NCI-H446 treated with DMSO at 0.1 percent for 48 hours (cell line): ENCODE results near the gene FAM163A.
"Not testable (repeated sequence)": the region's sequence is repeated elsewhere in the genome, so short reads cannot be mapped to it uniquely, and the experiment has no call there.

Experiments used
- DNase-seq: peaks from one replicate; lab custom pipeline; 2025; lab: John Stamatoyannopoulos, UW

The FAM163A gene

GRCh38 chr1:179816196-179816960, 73.3 kb downstream of the FAM163A start:
- no peak for DNase-seq

- no peak for DNase-seq
Measured at GRCh38 chr1:179817056-179817455, 74.0 kb downstream of the FAM163A start.

- DNase-seq = no peak
Measured at GRCh38 chr1:179817789-179818188, 74.7 kb downstream of the FAM163A start.

DNA sequence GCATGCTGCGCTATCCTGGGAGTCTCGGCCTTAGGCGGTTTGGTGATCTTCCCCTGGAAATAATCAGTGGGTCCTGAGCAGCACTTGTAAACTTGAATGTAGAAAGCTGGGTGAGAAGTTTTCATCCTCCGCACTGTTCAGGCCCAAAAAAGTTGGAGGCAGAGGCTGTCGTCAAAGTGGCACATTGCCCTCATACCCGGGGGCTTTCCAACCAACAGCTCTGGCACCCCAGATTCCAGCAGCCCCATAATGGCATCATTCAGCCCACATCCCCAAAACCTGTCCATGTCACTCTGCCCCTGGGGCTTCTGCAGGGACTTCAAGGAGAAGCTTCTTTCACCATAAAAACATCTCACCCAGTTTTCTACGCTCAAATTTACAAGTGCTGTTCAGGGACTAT, 75.2 kb downstream of the FAM163A start:
- DNase-seq = no peak

DNA sequence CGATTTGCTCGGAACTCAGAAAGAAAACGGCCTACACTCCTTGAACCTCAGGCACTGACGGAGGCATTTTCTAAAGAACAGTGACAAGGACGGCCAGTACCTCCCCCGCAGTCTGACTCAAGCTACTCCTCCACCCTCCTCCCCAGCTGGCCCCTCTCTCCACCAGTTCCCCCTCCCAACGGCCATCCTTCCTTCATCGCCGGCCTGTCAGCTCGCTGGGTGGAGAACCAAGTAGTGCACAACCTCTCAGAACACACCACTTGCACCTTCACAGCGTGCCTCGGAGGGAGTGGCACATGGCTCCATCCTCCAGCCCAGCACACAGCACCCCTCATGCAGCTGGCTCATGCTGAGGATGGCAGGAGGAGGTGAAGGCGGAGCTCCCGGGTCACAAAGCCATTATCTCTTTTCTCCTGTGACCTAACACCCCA, 75.7 kb downstream of the FAM163A start:
- no peak for DNase-seq

- DNase-seq = no peak
Measured at GRCh38 chr1:179820226-179820970, 77.3 kb downstream of the FAM163A start.

DNA sequence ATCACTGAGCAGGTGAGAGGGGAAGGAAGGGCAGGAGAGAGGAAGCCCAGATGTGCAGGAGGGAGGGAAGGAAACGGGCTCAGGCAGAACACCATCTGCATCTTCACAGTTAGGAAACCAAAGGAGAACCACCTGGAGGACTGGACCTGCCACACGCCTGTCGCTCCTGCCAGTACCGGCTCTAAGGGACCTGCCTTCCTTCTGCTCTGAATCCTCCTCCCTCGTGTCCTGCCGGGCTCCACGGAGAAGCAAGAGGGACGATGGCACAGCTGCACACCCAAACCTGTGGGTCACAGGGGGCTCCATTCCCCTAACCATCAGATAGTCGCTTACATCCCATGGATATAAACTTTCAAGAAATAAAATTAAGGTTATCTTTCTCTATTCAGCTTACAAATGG, 78.4 kb downstream of the FAM163A start:
- DNase-seq = no peak

DNA sequence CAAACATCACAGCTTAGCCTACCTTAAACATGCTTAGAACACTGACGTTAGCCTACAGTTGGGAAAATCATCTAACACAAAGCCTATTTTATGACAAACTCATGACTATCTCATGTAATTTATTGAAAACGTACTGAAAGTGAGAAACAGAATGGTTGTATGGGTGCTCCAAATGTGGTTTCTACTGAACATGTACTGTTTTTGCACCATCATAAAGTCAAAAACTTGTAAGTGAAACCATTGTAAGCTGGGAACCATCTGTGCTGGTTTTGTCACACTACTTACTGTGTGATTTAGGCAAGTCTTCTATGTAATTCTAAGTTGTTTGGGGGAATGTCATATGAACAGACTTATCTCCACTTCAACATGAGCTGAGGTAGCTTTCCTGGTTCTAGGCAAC, 79.0 kb downstream of the FAM163A start:
- DNase-seq = no peak

DNA sequence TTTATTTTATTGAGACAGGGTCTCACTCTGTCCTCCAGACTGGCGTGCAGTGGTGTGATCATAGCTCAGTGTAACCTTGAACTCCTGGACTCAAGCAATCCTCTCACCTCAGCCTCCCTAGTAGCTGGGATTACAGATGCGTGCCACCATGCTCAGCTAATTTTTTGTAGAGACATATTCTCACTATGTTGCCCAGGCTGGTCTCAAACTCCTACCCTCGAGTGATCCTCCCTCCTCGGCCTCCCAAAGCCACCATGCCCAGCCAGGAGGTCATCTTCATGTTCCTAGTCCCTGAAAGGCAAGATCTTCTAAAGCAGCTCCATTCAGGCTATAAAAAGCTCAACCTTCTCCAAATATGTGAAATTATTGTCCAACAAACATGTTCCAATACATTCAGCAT, 80.6 kb downstream of the FAM163A start:
- no peak for DNase-seq

DNA sequence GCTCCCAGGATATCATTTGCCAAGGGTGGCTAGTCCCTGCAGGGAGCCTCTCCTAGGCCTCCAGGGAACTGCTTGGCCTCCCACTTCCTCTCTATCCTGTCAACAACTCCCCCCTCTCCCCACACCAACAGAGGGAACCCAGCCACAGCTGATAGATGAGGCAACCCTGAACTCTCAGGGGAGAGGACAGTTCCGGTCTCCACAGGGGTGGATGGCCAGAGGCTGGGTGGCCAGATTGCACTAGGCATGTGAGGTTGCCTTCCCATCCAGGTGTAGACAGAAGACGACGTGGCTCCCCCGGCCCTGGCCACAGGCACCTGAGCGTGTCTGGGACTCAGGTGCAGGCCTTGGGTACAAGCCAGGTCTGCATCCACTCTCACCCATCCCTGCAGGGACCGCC, 81.2 kb downstream of the FAM163A start:
- DNase-seq = no peak

GRCh38 chr1:179825206-179825605, 82.1 kb downstream of the FAM163A start:
- DNase-seq = no peak

DNA sequence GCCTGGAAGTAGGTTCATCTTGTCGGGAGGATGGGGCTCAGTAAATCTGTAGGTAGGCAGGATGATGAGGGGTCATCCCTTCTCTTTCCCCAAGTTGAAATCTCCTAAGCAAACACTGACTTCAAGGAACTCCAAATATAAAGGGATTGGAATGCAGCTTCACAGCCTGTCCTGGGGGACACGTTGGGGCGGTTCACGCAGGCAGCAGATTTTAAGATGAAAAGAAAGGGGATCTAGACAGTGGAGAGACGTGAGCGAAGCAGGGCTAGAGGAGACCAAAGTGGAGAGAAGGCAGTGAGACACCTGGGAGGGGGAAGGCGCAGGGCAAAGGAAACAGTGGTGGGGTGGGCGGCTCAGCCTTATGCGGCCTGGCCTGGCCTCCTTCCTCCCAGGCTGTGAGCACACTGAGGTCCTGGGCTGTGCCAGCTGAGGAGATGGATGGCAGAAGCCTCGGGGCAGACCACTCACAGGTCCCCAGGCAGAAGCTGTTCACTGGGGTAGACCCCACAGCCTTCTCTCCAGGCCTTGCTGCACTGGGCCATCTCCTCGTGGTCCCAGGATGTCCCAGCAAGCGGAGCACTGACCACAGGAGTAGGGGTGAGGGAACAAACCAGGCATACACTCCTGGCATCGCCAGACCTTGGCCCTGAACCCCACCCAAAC, 82.8 kb downstream of the FAM163A start:
- DNase-seq = no peak

DNA sequence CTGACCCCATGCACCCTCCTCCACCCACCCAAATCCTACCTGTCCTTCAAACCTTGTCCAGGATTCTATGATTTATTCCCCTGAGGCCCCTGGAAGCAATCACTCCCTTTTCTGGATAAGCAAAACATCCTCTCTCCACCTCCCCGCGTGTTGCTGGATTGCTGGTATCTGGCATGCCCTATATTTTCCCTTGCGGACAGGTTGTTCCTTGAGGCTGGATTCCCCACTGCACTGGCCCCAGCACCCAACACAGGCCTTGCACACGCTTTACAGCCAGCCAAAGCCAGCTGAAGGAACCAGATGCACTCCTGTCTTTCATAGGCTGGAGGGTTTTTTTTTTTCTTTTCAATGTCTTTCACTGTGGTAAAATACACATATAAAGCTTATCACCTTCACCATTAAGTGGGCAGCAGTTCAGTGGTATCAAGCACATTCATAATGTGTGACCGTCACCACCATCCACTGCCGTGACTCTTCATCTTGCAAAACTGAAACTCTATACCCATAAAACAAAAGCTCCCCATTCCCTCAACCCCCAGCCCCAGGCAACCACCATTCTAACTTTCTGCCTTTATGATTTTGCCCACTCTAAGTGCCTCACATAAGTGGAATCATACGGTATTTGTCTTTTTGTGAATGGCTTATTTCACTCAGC, 83.7 kb downstream of the FAM163A start:
- no peak for DNase-seq

DNA sequence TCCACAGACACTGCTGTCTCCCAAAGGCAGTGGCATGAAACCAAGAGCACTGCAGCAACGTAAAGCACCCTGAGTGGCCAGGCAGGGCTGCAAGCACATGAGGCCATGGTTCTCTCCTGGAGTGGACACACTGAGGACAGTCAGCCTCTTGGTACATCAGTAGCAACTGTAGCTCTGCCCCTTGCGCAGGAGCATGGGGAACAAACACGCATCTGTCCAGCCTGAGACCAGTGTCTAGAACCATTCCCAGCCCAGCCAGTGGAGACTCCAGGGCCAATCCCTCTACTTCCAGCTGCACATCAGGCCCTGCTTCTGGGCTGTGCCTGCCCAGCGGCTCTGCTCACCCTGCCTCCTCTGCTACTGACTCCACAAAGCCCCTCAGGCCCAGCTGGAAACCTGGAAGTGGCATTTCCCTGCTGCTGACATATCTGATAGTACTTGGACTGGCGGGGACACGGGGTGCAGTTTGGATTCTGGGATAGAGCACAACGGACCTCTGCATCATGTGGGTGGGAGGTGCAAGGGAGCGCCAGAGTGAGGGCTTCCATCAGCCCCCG, 85.5 kb downstream of the FAM163A start:
- no peak for DNase-seq

- no peak for DNase-seq
Measured at GRCh38 chr1:179831225-179831624, 88.1 kb downstream of the FAM163A start.

DNA sequence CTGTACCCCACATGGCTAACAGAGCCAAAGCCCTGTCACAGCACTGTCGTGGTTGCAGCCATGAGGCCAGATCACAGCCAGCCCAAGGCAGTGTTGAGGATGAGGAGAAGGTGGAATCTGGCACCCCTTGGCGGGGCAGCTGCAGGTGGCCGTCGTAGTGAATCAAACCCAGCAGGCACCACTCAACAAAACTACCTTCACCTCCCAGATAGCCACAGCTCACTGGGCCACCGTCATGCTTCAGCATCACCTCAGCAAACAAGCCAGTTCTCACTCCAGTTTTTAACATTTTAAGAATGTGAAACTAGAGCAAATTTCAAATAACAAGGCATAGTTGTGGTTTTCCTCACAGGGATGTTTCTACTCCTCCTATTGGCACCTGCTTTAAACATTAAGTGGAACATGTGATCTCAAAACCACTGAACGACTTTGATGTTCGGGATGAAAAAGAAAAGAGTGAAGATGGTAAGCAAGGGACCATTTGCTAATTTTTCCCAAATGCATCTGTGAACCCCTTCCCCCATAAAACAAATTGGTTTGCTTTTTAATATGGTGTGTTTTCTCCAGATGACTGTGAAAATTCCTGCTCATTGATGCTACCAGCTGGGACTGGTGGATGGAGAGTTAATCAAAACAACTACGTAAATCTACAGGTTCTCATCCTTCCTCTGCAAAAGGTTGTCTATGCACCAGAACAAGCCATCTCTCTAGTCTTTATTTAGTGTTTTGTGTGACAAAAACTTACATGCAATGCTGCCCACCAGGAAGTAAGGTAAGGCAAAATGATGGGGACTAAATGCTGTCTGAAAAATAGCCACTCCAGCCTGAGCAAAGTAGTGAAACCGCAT, 89.0 kb downstream of the FAM163A start:
- no peak for DNase-seq

- not testable (repeated sequence) for DNase-seq
Measured at GRCh38 chr1:179836686-179837445, 93.8 kb downstream of the FAM163A start.

DNA sequence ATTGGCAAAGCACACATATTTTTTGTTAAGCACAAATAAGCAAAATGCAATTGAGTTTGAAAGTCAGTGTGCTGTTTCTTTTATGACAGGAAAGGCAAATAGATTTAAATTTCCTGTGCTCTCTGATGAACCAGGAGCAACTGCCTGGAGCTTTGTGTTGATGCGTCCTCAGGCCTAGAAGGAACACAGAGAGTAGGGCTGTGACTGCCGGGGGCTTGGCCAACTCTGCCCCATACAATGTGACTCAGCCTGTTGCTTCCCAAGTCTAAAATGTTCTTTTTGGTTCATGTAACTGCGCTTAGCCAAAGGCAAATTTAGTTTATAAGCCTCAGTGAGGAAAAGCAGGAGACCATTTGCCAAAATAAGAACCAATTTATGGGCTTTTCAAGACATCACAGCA, 97.0 kb downstream of the FAM163A start:
- DNase-seq = no peak

GRCh38 chr1:179848233-179848632, 105.1 kb downstream of the FAM163A start:
- DNase-seq = no peak

GRCh38 chr1:179853102-179853501, 110.0 kb downstream of the FAM163A start:
- DNase-seq = no peak
